GM23338 (cell line): ENCODE measurements around the gene SCAMP5. TPM values are rescaled to one million over a fixed set of nuclear protein-coding genes. Genes with fewer than 3 reads are reported as not detected.

ENCODE experiments used
- CREB1 ChIP-seq: fragments of 250-450 bp; sonication (Bioruptor Pico); IDR thresholded peaks from 2 replicates; pipeline ENCODE4 v1.5.0; 2020; ENCODE audit warnings: low read depth, mild to moderate bottlenecking, moderate library complexity
- CTCF ChIP-seq, 2 experiments: fragments of 200-600 bp in 1 of 2; sonication (generic) in 1 of 2; conservative IDR thresholded peaks; 2 replicates each; pipeline versions ENCODE4 v1.5.1 to v1.6.1; 2016 to 2017; ENCODE audit warnings: antibody characterized with exemption in 2 of 2, low read depth in 2 of 2, mild to moderate bottlenecking in 2 of 2, moderate library complexity in 1 of 2
- ETS1 ChIP-seq: IDR thresholded peaks from 2 replicates; pipeline ENCODE4 v1.6.1; 2016; ENCODE audit warnings: antibody characterized with exemption
- EZH2 ChIP-seq: fragments of 200-600 bp; sonication (generic); IDR thresholded peaks from one replicate; pipeline ENCODE4 v1.8.0; 2017; ENCODE audit warnings: antibody characterized with exemption, mild to moderate bottlenecking, low read depth; ENCODE audit not compliant: unreplicated experiment
- JUNB ChIP-seq: IDR thresholded peaks from one replicate; pipeline ENCODE4 v1.6.1; 2016; ENCODE audit warnings: antibody characterized with exemption; ENCODE audit not compliant: unreplicated experiment
- NANOG ChIP-seq: IDR thresholded peaks from 2 replicates; pipeline ENCODE4 v1.6.1; 2016; ENCODE audit warnings: antibody characterized with exemption, borderline replicate concordance
- POLR2AphosphoS5 ChIP-seq: IDR thresholded peaks from 2 replicates; pipeline ENCODE4 v1.6.1; 2016; ENCODE audit warnings: antibody characterized with exemption, low read depth
- STAT1 ChIP-seq: IDR thresholded peaks from one replicate; pipeline ENCODE4 v1.6.1; 2016; ENCODE audit warnings: antibody characterized with exemption; ENCODE audit not compliant: unreplicated experiment
- ZNF114 ChIP-seq: fragments of 250-450 bp; sonication (Bioruptor Pico); IDR thresholded peaks from 2 replicates; pipeline ENCODE4 v1.5.0; 2020; ENCODE audit warnings: mild to moderate bottlenecking, moderate library complexity
- ZNF462 ChIP-seq: fragments of 250-450 bp; sonication (Bioruptor Pico); IDR thresholded peaks from 2 replicates; pipeline ENCODE4 v1.5.0; 2020; ENCODE audit warnings: mild to moderate bottlenecking, moderate library complexity
- polyA plus RNA-seq: library from polyadenylated mRNA; unstranded; fragments of >200 nt; fragmentation: Nextera tagmentation; extraction: Ambion mirVana; gene quantifications from 2 replicates; pipeline ENCODE4 v1.2.1, GENCODE V29; 2016
- total RNA-seq: library from RNA; depleted of rRNA; stranded (reverse); fragments of >200 nt; shearing (Covaris generic); gene quantifications from 2 replicates; pipeline ENCODE4 v1.2.3, GENCODE V29; 2014

Gene SCAMP5
- total and polyA plus RNA-seq, 2 experiments from 2014 or later, result 12.8 to 43.3 TPM

- TF ChIP-seq ZNF462 (CRISPR knock-in tag) (no peak), NANOG (no peak), CREB1 (CRISPR knock-in tag) (no peak), JUNB (no peak), EZH2 (no peak), POLR2AphosphoS5 (no peak), STAT1 (no peak), CTCF (conservative IDR thresholded peaks at IDR 0.05; ENCODE audit: low read depth in 2 of 2) (no peak), ZNF114 (no peak), ETS1 (no peak)
Observed at GRCh38 chr15:75025107-75025506, 29.7 kb downstream of the SCAMP5 start (continued).
